WI38 (cell line): ENCODE measurements around the gene DAPK1.

Experiments used
- H3K4me3 ChIP-seq: 2 replicates; pipeline ENCODE4 v1.5.1; 2011; ENCODE audit warnings: low read depth, mild to moderate bottlenecking, control low read depth, low read length
- TF ChIP-seq, protein P1 (sequence below): IDR thresholded peaks from 2 replicates; pipeline ENCODE4 v1.5.1; 2012; ENCODE audit warnings: low read depth, mild to moderate bottlenecking, control low read depth, low read length

DAPK1 gene

GRCh38 chr9:87503430-87503829 is 5.8 kb downstream of the DAPK1 start:
- TF ChIP-seq, protein P1, sequence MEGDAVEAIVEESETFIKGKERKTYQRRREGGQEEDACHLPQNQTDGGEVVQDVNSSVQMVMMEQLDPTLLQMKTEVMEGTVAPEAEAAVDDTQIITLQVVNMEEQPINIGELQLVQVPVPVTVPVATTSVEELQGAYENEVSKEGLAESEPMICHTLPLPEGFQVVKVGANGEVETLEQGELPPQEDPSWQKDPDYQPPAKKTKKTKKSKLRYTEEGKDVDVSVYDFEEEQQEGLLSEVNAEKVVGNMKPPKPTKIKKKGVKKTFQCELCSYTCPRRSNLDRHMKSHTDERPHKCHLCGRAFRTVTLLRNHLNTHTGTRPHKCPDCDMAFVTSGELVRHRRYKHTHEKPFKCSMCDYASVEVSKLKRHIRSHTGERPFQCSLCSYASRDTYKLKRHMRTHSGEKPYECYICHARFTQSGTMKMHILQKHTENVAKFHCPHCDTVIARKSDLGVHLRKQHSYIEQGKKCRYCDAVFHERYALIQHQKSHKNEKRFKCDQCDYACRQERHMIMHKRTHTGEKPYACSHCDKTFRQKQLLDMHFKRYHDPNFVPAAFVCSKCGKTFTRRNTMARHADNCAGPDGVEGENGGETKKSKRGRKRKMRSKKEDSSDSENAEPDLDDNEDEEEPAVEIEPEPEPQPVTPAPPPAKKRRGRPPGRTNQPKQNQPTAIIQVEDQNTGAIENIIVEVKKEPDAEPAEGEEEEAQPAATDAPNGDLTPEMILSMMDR = no peak
- H3K4me3 ChIP-seq = no peak overlapping the region

GRCh38 chr9:87503927-87504326 is 6.3 kb downstream of the DAPK1 start:
- no peak overlapping the region for H3K4me3 ChIP-seq
- TF ChIP-seq, protein P1 = no peak

DNA sequence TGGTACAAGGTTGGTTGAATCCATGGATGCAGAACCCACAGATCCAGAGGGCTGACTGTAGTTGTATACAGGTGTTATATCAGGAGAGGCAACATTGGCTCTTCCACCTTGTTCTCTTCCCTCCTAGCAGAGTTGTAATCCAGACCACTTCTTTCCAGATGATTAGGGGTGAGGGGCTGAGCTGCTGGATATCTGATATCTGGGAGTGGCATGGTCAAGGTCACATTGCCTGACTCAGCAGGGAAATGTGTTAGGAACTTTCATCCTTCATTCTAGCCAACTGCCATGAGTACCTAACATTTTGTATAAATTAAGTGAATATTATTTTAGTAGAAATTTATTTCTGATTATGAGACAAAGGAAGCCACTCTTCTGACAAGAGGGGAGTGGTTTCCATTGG is 7.3 kb downstream of the DAPK1 start:
- H3K4me3 ChIP-seq = no peak overlapping the region
- TF ChIP-seq, protein P1 = no peak

GRCh38 chr9:87505869-87506678 is 8.4 kb downstream of the DAPK1 start:
- H3K4me3 ChIP-seq = no peak overlapping the region
- TF ChIP-seq, protein P1 = no peak

DNA sequence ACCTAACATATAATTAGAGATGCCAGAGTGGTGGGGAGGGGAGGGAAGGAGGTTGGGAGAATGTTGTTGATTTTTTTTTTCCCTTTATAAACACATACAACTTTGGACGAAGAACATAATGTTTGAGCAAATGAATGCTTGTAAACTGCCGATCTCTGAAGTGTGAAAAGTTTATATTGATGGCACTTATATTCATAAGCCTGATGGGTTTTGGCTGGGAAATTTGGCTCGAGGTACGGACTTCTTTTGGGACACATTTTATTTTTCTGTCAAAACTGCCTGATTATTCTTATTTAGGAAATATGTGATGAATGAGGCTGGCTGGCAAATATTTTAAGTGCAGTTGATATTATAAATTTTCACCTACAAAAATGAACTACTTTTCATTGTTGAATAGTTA is 9.9 kb downstream of the DAPK1 start:
- no peak overlapping the region for H3K4me3 ChIP-seq
- TF ChIP-seq, protein P1 = no peak

DNA sequence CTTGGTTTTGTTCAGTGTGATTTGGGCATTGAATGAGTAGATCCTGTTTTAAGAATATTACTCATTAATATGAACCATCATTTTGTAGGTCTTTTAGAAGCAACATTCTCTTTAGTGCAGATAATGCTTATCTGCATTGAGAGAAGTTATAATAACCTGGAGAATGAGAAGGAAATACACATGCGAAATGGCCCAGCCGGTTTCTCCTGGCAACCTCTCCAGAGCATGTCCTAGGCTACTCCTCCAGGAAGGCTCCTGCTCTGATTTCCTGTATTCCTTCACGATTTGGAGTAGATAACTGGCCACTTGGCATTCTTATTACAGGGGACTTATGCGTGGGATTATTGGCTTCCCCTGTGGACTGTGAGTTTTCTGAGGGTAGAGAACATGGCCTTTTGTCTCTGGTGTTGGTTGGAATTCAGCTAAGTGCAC is 12.6 kb downstream of the DAPK1 start:
- TF ChIP-seq, protein P1 = no peak

DNA sequence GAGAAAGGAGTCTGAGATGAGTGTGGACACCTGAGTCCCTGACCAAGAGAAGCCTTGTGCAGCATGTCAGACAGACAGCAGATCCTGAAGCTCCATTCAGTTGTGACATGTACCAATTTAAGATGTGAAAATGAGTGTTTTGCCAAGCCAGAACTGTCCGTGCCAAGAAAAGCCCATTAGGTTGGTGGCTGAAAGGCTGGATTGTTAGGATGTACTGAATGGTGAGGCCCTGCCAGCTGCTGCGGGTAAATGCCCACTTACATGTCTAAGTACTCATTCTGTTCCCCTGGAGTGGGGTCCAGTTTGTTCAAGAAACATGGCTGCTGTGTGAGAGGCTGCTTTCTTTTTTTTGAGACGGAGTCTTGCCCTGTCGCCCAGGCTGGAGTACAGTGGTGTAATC is 14.6 kb downstream of the DAPK1 start:
- TF ChIP-seq, protein P1 = no peak
- no peak overlapping the region for H3K4me3 ChIP-seq

More for the DNA sequence above, 12.6 kb downstream of the DAPK1 start:
- no peak overlapping the region for H3K4me3 ChIP-seq
